Trophoblast cell (in vitro differentiated cells and primary cell): ENCODE measurements around the gene PLXDC1.

Source experiments
- DNase-seq, 2 donors: peaks; one replicate each; pipeline ENCODE4 v3.0.0-alpha.2; 2016
- H2AFZ ChIP-seq: 2 replicates; pipeline ENCODE4 v1.6.1; 2013; ENCODE audit warnings: low read length, moderate library complexity, mild to moderate bottlenecking; ENCODE audit not compliant: insufficient read depth, poor library complexity
- H2AK5ac ChIP-seq: 2 replicates; pipeline ENCODE4 v1.6.1; 2013; ENCODE audit warnings: mild to moderate bottlenecking, low read length
- H2BK120ac ChIP-seq: 2 replicates; pipeline ENCODE4 v1.6.1; 2013; ENCODE audit warnings: low read length, mild to moderate bottlenecking, moderate library complexity; ENCODE audit not compliant: insufficient read depth, poor library complexity
- H2BK12ac ChIP-seq: 2 replicates; pipeline ENCODE4 v1.6.1; 2013; ENCODE audit warnings: mild to moderate bottlenecking, low read length, moderate library complexity
- H2BK5ac ChIP-seq: 2 replicates; pipeline ENCODE4 v1.6.1; 2013; ENCODE audit warnings: low read length, low read depth, moderate library complexity, mild to moderate bottlenecking; ENCODE audit not compliant: poor library complexity
- H3K14ac ChIP-seq: 2 replicates; pipeline ENCODE4 v1.6.1; 2013; ENCODE audit warnings: mild to moderate bottlenecking, low read length
- H3K18ac ChIP-seq: 2 replicates; pipeline ENCODE4 v1.6.1; 2013; ENCODE audit warnings: mild to moderate bottlenecking, low read length
- H3K23ac ChIP-seq: 2 replicates; pipeline ENCODE4 v1.6.1; 2013; ENCODE audit warnings: low read length
- H3K27ac ChIP-seq: 2 replicates; pipeline ENCODE4 v1.5.1; 2013; ENCODE audit warnings: low read depth, mild to moderate bottlenecking, inconsistent platforms, low read length, moderate library complexity
- H3K27me3 ChIP-seq: 2 replicates; pipeline ENCODE4 v1.6.1; 2013; ENCODE audit warnings: inconsistent platforms, mild to moderate bottlenecking, low read length, moderate library complexity; ENCODE audit not compliant: insufficient read depth
- H3K36me3 ChIP-seq, 2 experiments: 1 replicate in 1 of 2; 2 replicates in 1 of 2; pipeline ENCODE4 v1.6.1; 2013; ENCODE audit warnings: low read length in 2 of 2, mild to moderate bottlenecking in 2 of 2, moderate library complexity in 1 of 2; ENCODE audit not compliant: insufficient read depth in 2 of 2, control insufficient read depth in 1 of 2
- H3K4ac ChIP-seq: 2 replicates; pipeline ENCODE4 v1.6.1; 2013; ENCODE audit warnings: low read depth, mild to moderate bottlenecking, low read length, moderate library complexity
- H3K4me1 ChIP-seq, 2 experiments: 1 replicate in 1 of 2; 2 replicates in 1 of 2; pipeline ENCODE4 v1.6.1; 2013; ENCODE audit warnings: low read length in 2 of 2, mild to moderate bottlenecking in 2 of 2, moderate library complexity in 1 of 2; ENCODE audit not compliant: insufficient read depth in 2 of 2, control insufficient read depth in 1 of 2
- H3K4me2 ChIP-seq: 2 replicates; pipeline ENCODE4 v1.6.1; 2013; ENCODE audit warnings: inconsistent platforms, mild to moderate bottlenecking, low read length, moderate library complexity
- H3K4me3 ChIP-seq: 2 replicates; pipeline ENCODE4 v1.5.1; 2013; ENCODE audit warnings: mild to moderate bottlenecking, low read depth, low read length, inconsistent platforms
- H3K79me1 ChIP-seq: one replicate; pipeline ENCODE4 v1.6.1; 2013; ENCODE audit warnings: low read length
- H3K79me2 ChIP-seq: 2 replicates; pipeline ENCODE4 v1.6.1; 2013; ENCODE audit warnings: low read length, mild to moderate bottlenecking; ENCODE audit not compliant: control insufficient read depth, insufficient read depth, poor library complexity
- H3K9ac ChIP-seq: 2 replicates; pipeline ENCODE4 v1.6.1; 2013; ENCODE audit warnings: mild to moderate bottlenecking, low read length
- H3K9me3 ChIP-seq: 2 replicates; pipeline ENCODE4 v1.6.1; 2013; ENCODE audit warnings: low read depth, mild to moderate bottlenecking, control low read depth, inconsistent platforms, low read length; ENCODE audit not compliant: insufficient read depth
- H4K12ac ChIP-seq: 2 replicates; pipeline ENCODE4 v1.6.1; 2013; ENCODE audit warnings: low read depth, mild to moderate bottlenecking, low read length, moderate library complexity
- H4K8ac ChIP-seq: 2 replicates; pipeline ENCODE4 v1.6.1; 2013; ENCODE audit warnings: low read depth, mild to moderate bottlenecking, low read length, moderate library complexity
- H4K91ac ChIP-seq: one replicate; pipeline ENCODE4 v1.6.1; 2013; ENCODE audit warnings: low read depth, mild to moderate bottlenecking, low read length, moderate library complexity
- WGBS: extraction: QIAGEN DNeasy Blood & Tissue Kit; methylation state at CpG from one replicate; pipeline ENCODE4 v1.1.7; 2013; ENCODE audit warnings: missing lambda C conversion rate; ENCODE audit not compliant: insufficient read length, insufficient coverage; ENCODE audit errors: extremely low coverage; 5-methylcytosine and 5-hydroxymethylcytosine counted together

The PLXDC1 gene

GRCh38 chr17:39195568-39196160 lies 44.2 kb upstream of the PLXDC1 start:
- Histone ChIP-seq H3K4me3 (no peak overlapping the region), H2BK5ac (no peak overlapping the region), H3K79me1 (peaks cover 7% of the 10 kb centered on the region), H4K12ac (no peak overlapping the region), H3K23ac (no peak overlapping the region), H3K4me2 (no peak overlapping the region), H3K27me3 (no peaks in the 10 kb centered on the region), H3K14ac (no peak overlapping the region), H3K9me3 (peaks cover 1% of the 10 kb centered on the region), H2BK120ac (no peak overlapping the region), H3K4me1 (peaks cover 8 to 16% of the 10 kb centered on the region in 2 experiments), H4K8ac (no peak overlapping the region), H3K79me2 (peaks cover 7% of the 10 kb centered on the region), H3K9ac (no peak overlapping the region), H2AK5ac (no peak overlapping the region), H3K27ac (no peak overlapping the region), H3K36me3 (peaks cover 3 to 6% of the 10 kb centered on the region in 2 experiments), H4K91ac (no peak overlapping the region), H2AFZ (no peak overlapping the region), H3K4ac (no peak overlapping the region), H3K18ac (no peak overlapping the region), H2BK12ac (no peak overlapping the region)
- no peak for DNase-seq
- WGBS: no CpG with 5 or more reads among the region's 8 CpGs

DNA sequence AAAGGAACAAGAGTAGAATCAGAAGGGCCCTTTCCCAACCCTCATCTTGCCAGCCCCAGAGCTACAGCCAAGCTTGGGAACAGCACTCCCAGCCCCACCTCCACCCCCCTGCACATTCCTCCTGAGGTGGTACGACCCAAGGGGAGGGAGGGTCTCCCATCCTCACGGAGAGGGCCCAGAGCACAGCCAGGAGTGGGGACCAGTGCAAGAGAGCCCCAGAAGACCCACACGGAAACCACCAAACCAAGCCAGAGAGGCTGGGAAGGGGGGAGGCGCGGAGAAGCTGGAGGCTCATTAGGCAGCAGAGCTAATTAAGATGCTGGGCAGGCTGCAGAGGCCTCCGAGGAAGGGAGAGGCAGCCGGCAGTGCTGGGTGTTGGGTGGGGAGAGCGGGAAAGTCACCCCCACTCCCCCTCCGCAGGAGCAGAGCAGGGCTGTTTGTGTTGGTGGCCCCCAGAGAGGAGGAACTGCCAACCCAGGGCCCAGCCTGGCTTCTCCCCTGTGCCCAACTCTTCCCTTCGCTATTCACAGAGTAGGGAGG lies 43.6 kb upstream of the PLXDC1 start:
- Histone ChIP-seq H3K4me3 (no peak overlapping the region), H2BK12ac (no peak overlapping the region), H3K36me3 (peaks cover 3 to 6% of the 10 kb centered on the region in 2 experiments), H2AFZ (no peak overlapping the region), H2BK120ac (no peak overlapping the region), H3K4me2 (no peak overlapping the region), H3K4me1 (peaks cover 8 to 16% of the 10 kb centered on the region in 2 experiments), H4K91ac (no peak overlapping the region), H4K8ac (no peak overlapping the region), H3K4ac (no peak overlapping the region), H3K9ac (no peak overlapping the region), H4K12ac (no peak overlapping the region), H2BK5ac (no peak overlapping the region), H3K9me3 (peaks cover 1% of the 10 kb centered on the region), H3K27ac (no peak overlapping the region), H3K18ac (no peak overlapping the region), H3K79me2 (peaks cover under 1% of the 10 kb centered on the region), H3K14ac (no peak overlapping the region), H3K79me1 (peaks cover 1% of the 10 kb centered on the region), H2AK5ac (no peak overlapping the region), H3K23ac (no peak overlapping the region), H3K27me3 (no peaks in the 10 kb centered on the region)
- DNase-seq: no peak
- WGBS: no CpG with 5 or more reads among the region's 10 CpGs

DNA sequence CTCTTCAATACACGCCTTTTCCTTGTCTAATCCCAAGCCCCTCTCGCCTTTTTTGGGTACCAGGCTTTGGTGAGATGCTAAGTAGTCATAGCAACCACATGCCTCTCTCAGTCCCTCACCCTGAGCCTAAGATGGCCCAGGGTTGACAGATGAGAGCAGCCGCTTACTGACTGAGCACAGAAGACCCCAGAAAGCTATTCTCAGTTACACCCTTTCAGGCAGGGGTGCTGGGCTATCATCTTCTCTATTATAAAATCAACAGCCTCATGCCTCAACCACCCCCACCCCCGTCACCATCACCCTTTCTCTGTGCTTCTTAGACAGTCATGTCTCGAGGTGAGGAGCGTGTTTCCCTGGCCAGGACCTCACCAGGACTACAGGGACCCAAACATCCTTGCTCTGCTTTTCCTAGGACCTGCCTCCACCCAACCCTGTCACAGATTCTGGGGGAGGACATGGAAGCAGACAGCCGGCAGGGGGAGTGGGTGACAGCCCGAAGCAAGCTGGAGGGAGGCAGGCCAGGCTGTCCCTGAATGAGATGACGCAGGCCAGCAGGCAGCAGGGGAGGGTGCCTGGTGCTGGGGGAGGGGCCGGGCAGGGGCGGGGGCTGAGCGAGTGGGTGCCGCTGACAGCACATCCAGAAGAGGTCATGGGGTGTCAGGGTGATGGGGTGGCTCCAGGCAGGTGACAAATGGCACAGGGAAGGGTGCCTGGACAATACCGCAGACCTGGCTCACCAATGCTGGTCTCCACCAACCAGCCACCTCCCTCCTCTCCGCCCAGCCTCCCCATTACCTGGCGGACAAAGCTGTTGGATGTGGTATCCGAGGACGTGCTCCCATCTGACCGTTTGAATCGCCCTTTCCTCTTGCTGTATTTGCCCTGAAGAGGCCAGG lies 42.9 kb upstream of the PLXDC1 start:
- Histone ChIP-seq H3K23ac (no peak overlapping the region), H3K4me3 (no peak overlapping the region), H2AFZ (no peak overlapping the region), H3K27me3 (no peaks in the 10 kb centered on the region), H3K79me1 (no peaks in the 10 kb centered on the region), H2BK5ac (no peak overlapping the region), H3K9me3 (peaks cover 1% of the 10 kb centered on the region), H3K4me1 (peaks cover 8 to 14% of the 10 kb centered on the region in 2 experiments), H3K4me2 (no peak overlapping the region), H2BK120ac (no peak overlapping the region), H3K9ac (no peak overlapping the region), H4K12ac (no peak overlapping the region), H3K4ac (no peak overlapping the region), H4K8ac (no peak overlapping the region), H3K27ac (no peak overlapping the region), H4K91ac (no peak overlapping the region), H3K18ac (no peak overlapping the region), H3K36me3 (peaks cover 3 to 6% of the 10 kb centered on the region in 2 experiments), H3K14ac (no peak overlapping the region), H2AK5ac (no peak overlapping the region), H2BK12ac (no peak overlapping the region), H3K79me2 (no peaks in the 10 kb centered on the region)
- DNase-seq: peak; percentile 33 to 53
- WGBS: no CpG with 5 or more reads among the region's 20 CpGs

DNA sequence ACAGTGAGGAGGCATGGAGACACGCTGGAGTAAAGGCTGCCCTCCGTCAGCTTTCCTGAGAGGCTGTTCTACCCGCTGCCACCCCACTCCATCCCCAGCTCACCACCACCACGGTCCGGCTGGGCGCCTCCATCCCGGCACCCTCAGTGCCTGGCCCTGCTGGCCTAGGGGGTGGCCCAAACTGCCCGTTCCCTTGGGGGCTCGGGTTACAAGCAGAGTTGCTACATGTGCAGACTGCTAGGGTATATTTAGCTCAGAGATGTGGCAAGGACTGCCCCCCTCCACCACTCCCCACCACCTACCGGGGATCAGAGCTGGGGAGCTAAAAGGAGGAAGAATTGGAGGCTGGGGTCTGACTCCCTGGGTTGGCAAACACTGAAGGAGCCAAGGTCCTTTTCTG lies 41.9 kb upstream of the PLXDC1 start:
- H3K27me3 ChIP-seq: no peaks in the 10 kb centered on the region
- H2AFZ ChIP-seq: no peak overlapping the region
- no peak overlapping the region for H2BK12ac ChIP-seq
- no peak overlapping the region for H4K8ac ChIP-seq
- DNase-seq: no peak
- no peaks in the 10 kb centered on the region for H3K79me2 ChIP-seq
- peaks cover 3 to 6% of the 10 kb centered on the region in 2 experiments for H3K36me3 ChIP-seq
- no peak overlapping the region for H3K18ac ChIP-seq
- H3K23ac ChIP-seq: no peak overlapping the region
- H2AK5ac ChIP-seq: no peak overlapping the region
- no peak overlapping the region for H2BK5ac ChIP-seq
- WGBS: no CpG with 5 or more reads among the region's 10 CpGs
- H4K12ac ChIP-seq: no peak overlapping the region
- H3K9ac ChIP-seq: no peak overlapping the region
- no peak overlapping the region for H3K4ac ChIP-seq
- H2BK120ac ChIP-seq: no peak overlapping the region
- no peak overlapping the region for H3K14ac ChIP-seq
- H3K27ac ChIP-seq: no peak overlapping the region
- H3K9me3 ChIP-seq: peaks cover 1% of the 10 kb centered on the region
- no peak overlapping the region for H4K91ac ChIP-seq
- no peaks in the 10 kb centered on the region for H3K79me1 ChIP-seq
- no peak overlapping the region for H3K4me3 ChIP-seq
- H3K4me2 ChIP-seq: no peak overlapping the region
- peaks cover 8 to 14% of the 10 kb centered on the region in 2 experiments for H3K4me1 ChIP-seq
